Measurements from ENCODE around the gene KLHL24. TPM values are rescaled to one million over a fixed set of nuclear protein-coding genes. Genes with fewer than 3 reads are reported as not detected.
A peak's percentile ranks its signal among the peaks of the same experiment; 100 is the strongest.
"Not testable (repeated sequence)": the region's sequence is repeated elsewhere in the genome, so short reads cannot be mapped to it uniquely, and the experiment has no call there.

The KLHL24 gene
- total RNA-seq, 2 donors from 2014 or later: 10.7 to 75.1 TPM

- Mint-ChIP-seq H3K36me3 (peaks cover 20 to 30% of the 10 kb centered on the region in 2 donors), H3K9me3 (no peaks in the 10 kb centered on the region), H3K27ac (peak overlapping the region; percentile 76 to 77)
- DNase-seq (ENCODE audit: low spot score in 2 of 2) (no peak), ATAC-seq (no peak)
Observed at GRCh38 chr3:183699238-183699947, 64.0 kb downstream of the KLHL24 start.

- no peak for ATAC-seq
- Mint-ChIP-seq H3K36me3 (peaks cover 20 to 41% of the 10 kb centered on the region in 2 donors), H3K9me3 (no peaks in the 10 kb centered on the region), H3K27ac (peak overlapping the region in 1 of 2 donors; percentile 32)
- no peak for DNase-seq (ENCODE audit: low spot score in 2 of 2)
Observed at GRCh38 chr3:183701744-183702143, 66.3 kb downstream of the KLHL24 start.

GRCh38 chr3:183703892-183704291 lies 68.5 kb downstream of the KLHL24 start:
- ATAC-seq; H3K9me3 Mint-ChIP-seq; H3K27ac Mint-ChIP-seq; DNase-seq (ENCODE audit: low spot score in 2 of 2): not testable (repeated sequence)
- peaks cover 9 to 35% of the 10 kb centered on the region in 2 donors for H3K36me3 Mint-ChIP-seq

- Mint-ChIP-seq H3K36me3 (peaks cover 0 to 11% of the 10 kb centered on the region in 2 donors), H3K27ac (no peak overlapping the region), H3K9me3 (no peaks in the 10 kb centered on the region)
- DNase-seq (ENCODE audit: low spot score in 2 of 2) (no peak), ATAC-seq (no peak)
Observed at GRCh38 chr3:183710231-183710630, 74.8 kb downstream of the KLHL24 start.

- H3K9me3 Mint-ChIP-seq: no peaks in the 10 kb centered on the region
- peak overlapping the region in 1 of 2 donors; percentile 36 for H3K27ac Mint-ChIP-seq
- ATAC-seq (no peak), DNase-seq (ENCODE audit: low spot score in 2 of 2) (no peak)
- H3K36me3 Mint-ChIP-seq: no peaks in the 10 kb centered on the region
Observed at GRCh38 chr3:183711516-183711915, 76.1 kb downstream of the KLHL24 start.

GRCh38 chr3:183714622-183715021 lies 79.2 kb downstream of the KLHL24 start:
- Mint-ChIP-seq H3K9me3 (no peaks in the 10 kb centered on the region), H3K36me3 (peaks cover 0 to 11% of the 10 kb centered on the region in 2 donors), H3K27ac (no peak overlapping the region)
- ATAC-seq: no peak
- no peak for DNase-seq (ENCODE audit: low spot score in 2 of 2)

- H3K36me3 Mint-ChIP-seq: peaks cover 4 to 22% of the 10 kb centered on the region in 2 donors
- DNase-seq (ENCODE audit: low spot score in 2 of 2): no peak
Observed at GRCh38 chr3:183718012-183718411, 82.6 kb downstream of the KLHL24 start.

GRCh38 chr3:183725387-183725786 lies 90.0 kb downstream of the KLHL24 start:
- DNase-seq (ENCODE audit: low spot score in 2 of 2): no peak
- H3K27ac Mint-ChIP-seq: peak overlapping the region in 1 of 2 donors; percentile 50
- ATAC-seq: no peak
- no peaks in the 10 kb centered on the region for H3K9me3 Mint-ChIP-seq
- peaks cover 17 to 57% of the 10 kb centered on the region in 2 donors for H3K36me3 Mint-ChIP-seq

More at GRCh38 chr3:183718012-183718411, 82.6 kb downstream of the KLHL24 start:
- Mint-ChIP-seq H3K9me3 (no peaks in the 10 kb centered on the region), H3K27ac (no peak overlapping the region)
- no peak for ATAC-seq

GRCh38 chr3:183728204-183728603 lies 92.8 kb downstream of the KLHL24 start:
- Mint-ChIP-seq H3K9me3 (no peaks in the 10 kb centered on the region), H3K27ac (peak overlapping the region in 1 of 2 donors; percentile 55), H3K36me3 (peaks cover 17 to 51% of the 10 kb centered on the region in 2 donors)
- DNase-seq (ENCODE audit: low spot score in 2 of 2): no peak
- ATAC-seq: no peak

GRCh38 chr3:183730361-183730760 lies 94.9 kb downstream of the KLHL24 start:
- ATAC-seq: no peak
- no peak overlapping the region for H3K27ac Mint-ChIP-seq
- H3K36me3 Mint-ChIP-seq: peaks cover 30 to 64% of the 10 kb centered on the region in 2 donors
- DNase-seq (ENCODE audit: low spot score in 2 of 2): no peak
- no peaks in the 10 kb centered on the region for H3K9me3 Mint-ChIP-seq

GRCh38 chr3:183731611-183732010 lies 96.2 kb downstream of the KLHL24 start:
- ATAC-seq (no peak), DNase-seq (ENCODE audit: low spot score in 2 of 2) (no peak)
- peaks cover 32 to 60% of the 10 kb centered on the region in 2 donors for H3K36me3 Mint-ChIP-seq
- no peak overlapping the region for H3K27ac Mint-ChIP-seq
- H3K9me3 Mint-ChIP-seq: no peaks in the 10 kb centered on the region

- DNase-seq (ENCODE audit: low spot score in 2 of 2) (no peak), ATAC-seq (no peak)
- no peaks in the 10 kb centered on the region for H3K9me3 Mint-ChIP-seq
- H3K27ac Mint-ChIP-seq: no peak overlapping the region
- H3K36me3 Mint-ChIP-seq: peaks cover 33 to 60% of the 10 kb centered on the region in 2 donors
Observed at GRCh38 chr3:183733553-183733952, 98.1 kb downstream of the KLHL24 start.

Other genes with a start within 250 kb of the KLHL24 start
- 1 to 10 TPM; 1.5 to 2.5 TPM for gene MCF2L2, start 207.0 kb upstream of the KLHL24 start, total RNA-seq
- 10 to 100 TPM; 47.0 to 72.9 TPM for gene KLHL6, start 79.9 kb upstream of the KLHL24 start, total RNA-seq
- gene YEATS2, start 62.2 kb downstream of the KLHL24 start, total RNA-seq: 10 to 100 TPM; 43.3 to 82.2 TPM
- gene MAP6D1, start 190.0 kb downstream of the KLHL24 start, total RNA-seq: 1 to 10 TPM in 1 of 2 donors, not detected in 1; 1.4 TPM
- gene PARL, start 249.3 kb downstream of the KLHL24 start, total RNA-seq: 10 to 100 TPM; 88.7 to 94.2 TPM